ENCODE data around the gene PPM1M. TPM values are rescaled to one million over a fixed set of nuclear protein-coding genes. Genes with fewer than 3 reads are reported as not detected.
A peak's percentile ranks its signal among the peaks of the same experiment; 100 is the strongest.

PPM1M gene
- total RNA-seq, 3 donors from 2014 or later = 3.9 to 21.4 (median 9.7) TPM

DNA sequence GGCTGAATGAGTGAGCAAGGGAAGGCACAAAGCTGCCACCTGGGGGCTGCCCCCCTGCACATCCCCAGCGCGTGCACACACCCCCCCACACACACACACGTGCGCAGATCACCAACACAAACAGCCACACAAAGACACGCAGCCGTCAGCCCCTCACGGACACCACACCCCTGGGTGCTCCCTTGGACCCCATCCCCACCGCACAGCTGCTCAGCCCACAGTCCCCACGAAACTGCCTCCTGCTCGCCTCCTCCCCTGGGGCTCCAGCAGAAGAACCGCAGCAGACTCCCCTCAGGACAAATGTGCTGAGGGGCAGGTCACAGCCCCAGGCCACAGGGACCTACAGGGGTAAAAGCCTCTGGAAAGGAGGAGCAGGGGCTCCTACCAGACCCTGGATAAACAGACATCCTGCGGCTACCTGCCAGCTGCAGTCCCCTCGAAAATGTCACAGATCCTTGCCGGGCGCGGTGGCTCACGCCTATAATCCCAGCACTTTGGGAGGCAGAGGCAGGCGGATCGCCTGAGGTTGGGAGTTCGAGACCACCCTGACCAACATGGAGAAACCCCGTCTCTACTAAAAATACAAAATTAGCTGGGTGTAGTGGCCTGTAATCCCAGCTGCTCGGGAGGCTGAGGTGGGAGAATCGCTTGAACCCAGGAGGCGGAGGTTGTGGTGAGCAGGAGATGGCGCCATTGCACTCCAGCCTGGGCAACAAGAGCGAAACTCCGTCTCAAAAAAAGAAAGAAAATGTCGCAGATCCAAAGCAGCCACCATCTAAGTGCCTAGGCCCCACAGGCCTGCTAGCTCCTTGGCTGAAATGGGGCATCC lies 13.1 kb upstream of the PPM1M start:
- ATAC-seq (no peak), DNase-seq (peak in 1 of 3 donors; percentile 44)
- Histone ChIP-seq H3K9me3 (no peaks in the 10 kb centered on the region), H3K4me3 (no peak overlapping the region), H3K4me1 (ENCODE audit: low read depth) (peaks cover 6% of the 10 kb centered on the region), H3K36me3 (ENCODE audit: low read depth) (peaks cover 8% of the 10 kb centered on the region)
- intact Hi-C loops (cut with DNase I, micrococcal nuclease) = loop anchor here in 1 of 2 donors (5.0 kb wide), 1 partner anchor 110 kb away; no protein-coding TSS in a partner anchor
- no peak for TF ChIP-seq CTCF (IDR thresholded peaks at IDR 0.05)

DNA sequence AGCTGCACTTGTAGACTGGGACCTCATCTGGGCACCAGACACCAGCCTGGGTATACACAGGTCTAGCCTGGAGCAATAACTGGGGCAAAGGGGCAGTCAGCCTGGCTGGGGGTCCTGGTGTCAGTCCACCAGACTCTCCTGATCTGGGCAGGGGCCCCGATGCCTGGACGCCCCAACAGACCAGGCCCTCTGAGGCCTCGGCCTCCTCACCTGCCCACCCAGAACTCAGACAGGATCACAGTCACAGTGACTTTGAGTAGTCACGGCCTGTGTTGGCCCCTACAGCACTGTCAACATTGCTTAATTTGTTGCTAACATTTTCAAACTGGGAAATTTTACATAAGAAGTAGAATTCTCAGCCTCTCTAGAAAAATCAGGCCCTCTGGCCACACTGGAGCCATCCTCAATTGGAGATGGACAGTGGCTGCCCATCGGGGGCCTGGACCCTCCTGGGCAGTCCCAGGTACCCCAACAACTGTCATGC lies 12.4 kb upstream of the PPM1M start:
- H3K9me3 ChIP-seq = no peaks in the 10 kb centered on the region
- peaks cover 12% of the 10 kb centered on the region for H3K4me1 ChIP-seq (ENCODE audit: low read depth)
- no peak for TF ChIP-seq CTCF (IDR thresholded peaks at IDR 0.05)
- ATAC-seq (no peak), DNase-seq (peak in 1 of 3 donors; percentile 46)
- intact Hi-C loops (cut with DNase I, micrococcal nuclease) = loop anchor here in 1 of 2 donors (5.0 kb wide), 1 partner anchor 109 kb away; no protein-coding TSS in a partner anchor
- peaks cover 8% of the 10 kb centered on the region for H3K36me3 ChIP-seq (ENCODE audit: low read depth)
- H3K4me3 ChIP-seq = no peak overlapping the region

DNA sequence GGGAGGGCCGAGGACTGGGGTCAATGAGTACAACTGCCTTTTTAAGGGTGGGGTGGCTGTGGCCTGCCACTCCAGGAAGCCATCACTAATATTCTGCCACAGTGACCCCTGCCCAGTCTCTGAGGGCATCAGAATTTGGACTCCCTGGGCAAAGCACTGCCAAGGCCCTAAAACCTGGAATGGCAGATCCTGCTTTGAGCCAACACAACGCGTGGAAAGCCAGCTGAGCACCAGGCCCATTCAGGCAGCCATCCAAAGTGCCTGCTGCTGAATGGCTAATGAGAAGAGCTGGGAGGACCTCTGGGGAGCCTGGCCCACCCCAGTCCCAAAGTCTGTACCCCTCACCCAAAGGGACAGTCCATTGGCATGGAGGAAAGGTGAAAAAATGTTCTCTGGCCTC lies 11.6 kb upstream of the PPM1M start:
- Histone ChIP-seq H3K4me1 (ENCODE audit: low read depth) (peaks cover 16% of the 10 kb centered on the region), H3K4me3 (no peak overlapping the region), H3K36me3 (ENCODE audit: low read depth) (peaks cover 8% of the 10 kb centered on the region), H3K9me3 (no peaks in the 10 kb centered on the region)
- intact Hi-C loops (cut with DNase I, micrococcal nuclease) = loop anchor here in 1 of 2 donors (5.0 kb wide), 1 partner anchor 108 kb away; no protein-coding TSS in a partner anchor
- peak in 1 of 3 donors; percentile 26 for DNase-seq
- no peak for ATAC-seq
- no peak for TF ChIP-seq CTCF (IDR thresholded peaks at IDR 0.05)

- DNase-seq (peak in 2 of 3 donors; percentile 21 to 34), ATAC-seq (no peak)
- peaks cover 8% of the 10 kb centered on the region for H3K36me3 ChIP-seq (ENCODE audit: low read depth)
- peaks cover 16% of the 10 kb centered on the region for H3K4me1 ChIP-seq (ENCODE audit: low read depth)
- no peak for TF ChIP-seq CTCF (IDR thresholded peaks at IDR 0.05)
- H3K4me3 ChIP-seq = no peak overlapping the region
- intact Hi-C loops (cut with DNase I, micrococcal nuclease) = loop anchor here in 1 of 2 donors (5.0 kb wide), 1 partner anchor 108 kb away; no protein-coding TSS in a partner anchor
- H3K9me3 ChIP-seq = no peaks in the 10 kb centered on the region
Observed at GRCh38 chr3:52234516-52235447, 10.8 kb upstream of the PPM1M start.

DNA sequence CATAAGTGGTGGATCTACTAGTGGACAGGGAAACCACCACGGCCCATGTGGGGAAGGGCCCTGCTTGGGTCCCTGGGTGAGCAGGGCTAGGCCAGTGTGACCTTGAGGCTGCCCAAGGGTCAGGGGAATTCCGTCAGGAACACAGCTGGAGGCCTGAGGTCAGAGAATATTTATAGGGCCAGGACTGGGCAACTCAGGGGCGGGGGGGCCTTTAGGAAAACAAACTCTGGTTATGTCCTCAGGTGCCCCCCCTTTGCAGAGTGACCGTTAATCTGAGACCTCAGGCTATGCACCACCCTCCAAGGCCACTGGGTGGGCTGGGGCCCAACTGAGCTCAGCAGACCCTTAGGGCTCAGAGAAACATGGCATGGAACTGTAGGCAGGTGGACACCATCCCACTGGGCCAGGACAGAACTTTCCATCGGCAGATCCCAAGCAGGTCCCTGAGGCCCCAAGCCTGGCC lies 9.1 kb upstream of the PPM1M start:
- DNase-seq = peak in 1 of 3 donors; percentile 24
- ATAC-seq = no peak
- intact Hi-C loops (cut with DNase I, micrococcal nuclease) = no loop called here
- Histone ChIP-seq H3K36me3 (ENCODE audit: low read depth) (no peaks in the 10 kb centered on the region), H3K9me3 (no peaks in the 10 kb centered on the region), H3K4me1 (ENCODE audit: low read depth) (peaks cover 21% of the 10 kb centered on the region), H3K4me3 (no peak overlapping the region)
- TF ChIP-seq CTCF (IDR thresholded peaks at IDR 0.05) = no peak
